LNCaP clone FGC (cell line): Measurements from ENCODE around the gene HTR3D.
A peak's percentile ranks its signal among the peaks of the same experiment; 100 is the strongest.

Experiments
- DNase-seq: peaks from one replicate; pipeline ENCODE4 v3.0.0-alpha.2; 2011; ENCODE audit warnings: low read depth
- H3K4me3 ChIP-seq: 2 replicates; pipeline ENCODE4 v1.5.1; 2011; ENCODE audit warnings: mild to moderate bottlenecking, low read depth, low read length, control low read depth
- CTCF ChIP-seq: IDR thresholded peaks from 2 replicates; pipeline ENCODE4 v1.5.1; 2012; ENCODE audit warnings: mild to moderate bottlenecking; ENCODE audit not compliant: control insufficient read depth, insufficient read depth; ENCODE audit errors: extremely low read depth

HTR3D gene

GRCh38 chr3:184008161-184008560, 23.4 kb upstream of the HTR3D start:
- no peak for TF ChIP-seq CTCF
- peak; percentile 97 for DNase-seq
- H3K4me3 ChIP-seq: no peak overlapping the region

GRCh38 chr3:184011230-184011876, 20.2 kb upstream of the HTR3D start:
- no peak for TF ChIP-seq CTCF
- DNase-seq: peak; percentile 92
- no peak overlapping the region for H3K4me3 ChIP-seq

- TF ChIP-seq CTCF: no peak
- DNase-seq: peak; percentile 91
- no peak overlapping the region for H3K4me3 ChIP-seq
Observed at GRCh38 chr3:184011937-184012889, 19.3 kb upstream of the HTR3D start.

GRCh38 chr3:184015381-184016019, 16.0 kb upstream of the HTR3D start:
- DNase-seq: no peak
- H3K4me3 ChIP-seq: no peak overlapping the region
- no peak for TF ChIP-seq CTCF

GRCh38 chr3:184016169-184016570, 15.4 kb upstream of the HTR3D start:
- no peak for TF ChIP-seq CTCF
- no peak for DNase-seq
- H3K4me3 ChIP-seq: 0 out of 2 replicates have a peak overlapping the region, but pooled peaks have one; percentile 0

GRCh38 chr3:184016811-184017671, 14.5 kb upstream of the HTR3D start:
- DNase-seq: no peak
- peak overlapping the region; percentile 88 for H3K4me3 ChIP-seq
- peak; percentile 88 for TF ChIP-seq CTCF
